Activated CD8-positive, alpha-beta T cell treated with anti-CD3 and anti-CD28 coated beads, Interleukin-2, amount 10 ng/mL, durations not matched to agents 7 days and 5 days (primary cell): ENCODE data around the gene MAPK8IP3. TPM values are rescaled to one million over a fixed set of nuclear protein-coding genes. Genes with fewer than 3 reads are reported as not detected.

Source experiments
- ATAC-seq: fragments of 150-1000 bp; cut with Tn5 transposase; one replicate; pipeline ENCODE4 v1.10.0; 2021; ENCODE audit warnings: moderate library complexity
- CTCF ChIA-PET: fragments of 350-600 bp; sonication (Branson Sonifier 250); formaldehyde crosslinking; loops from one replicate; lab custom pipeline; 2021; ENCODE audit warnings: antibody characterized with exemption; lab: Charles Lee
- POLR2A ChIA-PET: fragments of 350-600 bp; sonication (Branson Sonifier 250); formaldehyde crosslinking; loops from one replicate; lab custom pipeline; 2021; ENCODE audit warnings: antibody characterized with exemption; lab: Charles Lee
- DNase-seq: peaks from one replicate; pipeline ENCODE4 v3.0.0-alpha.2; 2020
- H3K27ac Mint-ChIP-seq: one replicate; pipeline ENCODE4 v1.8.0; 2021; ENCODE audit warnings: mild to moderate bottlenecking, mixed read lengths
- H3K27me3 Mint-ChIP-seq: one replicate; pipeline ENCODE4 v1.8.0; 2021; ENCODE audit warnings: low read depth, mixed read lengths
- H3K36me3 Mint-ChIP-seq: one replicate; pipeline ENCODE4 v1.8.0; 2021; ENCODE audit warnings: low read depth, mixed read lengths
- H3K4me1 Mint-ChIP-seq: one replicate; pipeline ENCODE4 v1.8.0; 2021; ENCODE audit warnings: low read depth, mixed read lengths
- H3K4me3 Mint-ChIP-seq: one replicate; pipeline ENCODE4 v1.8.0; 2021; ENCODE audit warnings: mild to moderate bottlenecking, mixed read lengths
- H3K9me3 Mint-ChIP-seq: one replicate; pipeline ENCODE4 v1.8.0; 2022; ENCODE audit warnings: mixed read lengths; ENCODE audit not compliant: insufficient read depth
- total RNA-seq, 2 experiments: library from RNA; stranded (reverse); gene quantifications; one replicate each; pipeline ENCODE4 v1.2.3, GENCODE V29; 2021

MAPK8IP3 gene
- total RNA-seq, 2 experiments from 2014 or later: 75.9 to 82.7 TPM

DNA sequence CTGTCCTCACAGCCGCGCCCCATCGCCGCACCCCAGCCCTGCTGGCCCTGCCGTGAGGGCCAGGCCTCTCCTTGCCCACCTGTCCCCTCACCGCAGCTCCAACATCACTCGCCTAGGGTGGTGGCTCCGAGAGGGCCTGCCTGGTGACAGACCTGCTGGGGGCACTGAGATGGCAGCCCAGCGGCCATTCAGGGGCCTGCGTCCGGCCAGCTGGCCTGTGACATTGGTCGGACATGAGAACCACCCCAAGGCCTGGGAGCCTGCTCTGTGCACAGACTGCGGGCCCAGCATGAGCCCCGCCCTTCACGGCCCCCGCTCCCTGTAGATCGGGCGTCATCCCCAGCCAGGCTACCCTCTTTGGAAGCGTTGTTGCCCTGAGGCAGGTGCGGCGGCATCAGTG, 53.5 kb downstream of the MAPK8IP3 start:
- Mint-ChIP-seq H3K4me3 (no peak overlapping the region), H3K36me3 (peaks cover 25% of the 10 kb centered on the region), H3K27me3 (no peaks in the 10 kb centered on the region), H3K4me1 (peaks cover 26% of the 10 kb centered on the region), H3K27ac (no peak overlapping the region), H3K9me3 (no peaks in the 10 kb centered on the region)
- ChIA-PET CTCF (no interaction called here), POLR2A (interaction anchor here (1.1 to 1.6 kb wide), 2 partner anchors 11 to 23 kb away, joined by 4 to 5 read pairs; partner anchors contain the start of genes NME3, NUBP2 and SPSB3)
- ATAC-seq (no peak), DNase-seq (no peak)

DNA sequence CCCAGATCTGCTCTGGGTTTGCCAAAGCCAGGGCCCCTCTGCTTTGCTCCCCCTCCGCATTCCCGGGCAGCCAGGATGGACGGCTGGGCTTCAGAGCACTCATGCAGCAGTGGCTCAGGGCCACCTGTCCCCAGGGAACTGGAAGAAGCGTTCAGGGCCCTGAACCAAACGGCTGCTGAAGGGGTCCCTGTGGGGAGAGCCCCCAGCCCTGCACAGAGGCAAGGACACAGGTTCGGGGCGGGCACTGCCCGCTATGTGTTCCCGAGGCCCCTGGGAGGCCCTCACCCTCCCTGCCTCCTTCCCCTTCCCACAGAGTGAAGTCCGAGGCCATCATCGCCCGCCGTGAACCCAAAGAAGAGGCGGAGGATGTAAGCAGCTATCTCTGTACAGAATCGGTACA, 54.9 kb downstream of the MAPK8IP3 start:
- Mint-ChIP-seq H3K9me3 (no peaks in the 10 kb centered on the region), H3K4me1 (peaks cover 26% of the 10 kb centered on the region), H3K36me3 (peaks cover 17% of the 10 kb centered on the region), H3K4me3 (no peak overlapping the region), H3K27me3 (no peaks in the 10 kb centered on the region), H3K27ac (no peak overlapping the region)
- ChIA-PET CTCF (no interaction called here), POLR2A (interaction anchor here (1.6 kb wide), 1 partner anchor 10 kb away, joined by 5 read pairs; the partner anchor contains the start of gene NME3)
- DNase-seq (no peak), ATAC-seq (no peak)

DNA sequence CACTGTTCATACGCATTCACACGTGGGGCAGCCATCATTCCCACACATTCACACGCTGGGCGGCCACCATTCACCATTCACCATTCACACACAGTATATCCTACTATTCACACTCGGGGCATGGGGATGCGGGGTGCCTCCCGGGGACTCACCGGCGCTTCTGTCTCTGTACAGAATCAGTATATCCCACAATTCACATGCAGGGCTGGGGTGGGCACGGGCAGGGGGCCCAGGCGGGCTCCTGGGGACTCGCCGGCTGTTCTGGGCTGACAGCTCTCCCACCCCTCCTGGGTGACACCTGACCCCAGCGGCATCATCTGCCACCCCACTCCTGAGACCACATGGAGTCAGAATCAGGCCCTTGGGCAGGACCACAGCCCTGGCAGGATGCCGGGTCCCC, 55.8 kb downstream of the MAPK8IP3 start:
- Mint-ChIP-seq H3K9me3 (no peaks in the 10 kb centered on the region), H3K4me3 (no peak overlapping the region), H3K4me1 (peaks cover 20% of the 10 kb centered on the region), H3K36me3 (peaks cover 16% of the 10 kb centered on the region), H3K27ac (no peak overlapping the region), H3K27me3 (no peaks in the 10 kb centered on the region)
- ChIA-PET POLR2A (no interaction called here), CTCF (no interaction called here)
- DNase-seq (no peak), ATAC-seq (no peak)

DNA sequence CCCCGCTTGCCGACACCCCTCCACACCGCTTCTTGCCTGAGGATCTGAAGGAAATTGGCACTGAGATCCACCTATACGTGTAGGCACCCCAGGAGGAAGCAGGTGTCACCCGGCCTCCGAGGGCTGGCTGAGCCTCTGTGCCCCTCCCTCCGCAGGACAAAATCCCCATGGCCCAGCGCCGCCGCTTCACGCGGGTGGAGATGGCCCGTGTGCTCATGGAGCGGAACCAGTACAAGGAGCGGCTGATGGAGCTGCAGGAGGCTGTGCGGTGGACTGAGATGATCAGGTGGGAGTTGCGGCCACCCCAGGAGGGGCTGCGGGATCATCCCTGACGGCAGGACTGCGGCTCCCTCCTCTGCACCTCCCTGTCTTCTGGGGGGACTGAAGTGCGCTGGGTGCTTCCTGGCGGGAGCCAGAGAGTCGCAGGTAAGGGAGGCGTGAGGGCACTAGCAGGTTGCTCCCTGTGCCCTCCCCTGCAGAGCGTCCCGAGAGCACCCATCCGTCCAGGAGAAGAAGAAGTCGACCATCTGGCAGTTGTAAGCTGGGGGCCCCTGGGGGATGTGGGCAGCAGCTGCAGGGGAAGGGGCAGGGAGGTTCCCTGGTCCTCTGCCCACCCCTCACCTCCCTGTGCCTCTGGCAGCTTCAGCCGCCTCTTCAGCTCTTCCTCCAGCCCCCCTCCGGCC, 56.3 kb downstream of the MAPK8IP3 start:
- Mint-ChIP-seq H3K4me1 (peaks cover 14% of the 10 kb centered on the region), H3K27me3 (no peaks in the 10 kb centered on the region), H3K9me3 (no peaks in the 10 kb centered on the region), H3K27ac (no peak overlapping the region), H3K4me3 (no peak overlapping the region), H3K36me3 (peaks cover 15% of the 10 kb centered on the region)
- ATAC-seq (no peak), DNase-seq (no peak)
- POLR2A ChIA-PET: no interaction called here
- CTCF ChIA-PET: no interaction called here

DNA sequence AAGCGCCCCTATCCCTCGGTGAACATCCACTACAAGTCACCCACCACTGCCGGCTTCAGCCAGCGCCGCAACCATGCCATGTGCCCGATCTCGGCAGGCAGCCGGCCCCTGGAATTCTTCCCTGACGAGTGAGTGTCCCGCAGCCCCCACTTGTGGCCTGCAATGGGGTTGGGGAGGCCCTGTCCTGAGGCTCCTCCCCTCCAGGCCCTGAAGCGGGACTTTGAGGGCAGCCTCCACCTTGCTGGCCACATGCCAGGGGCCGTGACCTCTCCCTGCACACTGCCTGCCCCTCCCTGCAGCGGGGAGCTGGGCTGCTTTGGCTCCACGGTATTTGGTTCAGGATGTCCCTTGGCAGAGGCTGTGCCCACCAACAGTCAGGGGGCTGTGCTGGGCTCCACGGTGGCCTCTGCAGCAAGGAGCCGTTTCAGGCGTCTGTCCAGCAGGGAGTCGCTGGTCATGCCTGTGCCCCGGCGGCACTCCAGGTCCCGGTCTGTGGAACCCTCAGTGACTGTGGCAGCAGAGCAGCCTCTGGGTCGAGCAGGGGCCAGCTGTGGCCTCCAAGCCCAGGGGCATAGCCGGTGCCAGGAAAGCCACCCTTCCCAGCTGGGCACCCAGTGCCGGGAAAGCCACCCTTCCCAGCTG, 57.0 kb downstream of the MAPK8IP3 start:
- H3K9me3 Mint-ChIP-seq: no peaks in the 10 kb centered on the region
- H3K27ac Mint-ChIP-seq: no peak overlapping the region
- H3K4me1 Mint-ChIP-seq: peaks cover 7% of the 10 kb centered on the region
- H3K4me3 Mint-ChIP-seq: no peak overlapping the region
- DNase-seq (no peak), ATAC-seq (no peak)
- ChIA-PET CTCF (no interaction called here), POLR2A (no interaction called here)
- H3K27me3 Mint-ChIP-seq: no peaks in the 10 kb centered on the region
- H3K36me3 Mint-ChIP-seq: peaks cover 14% of the 10 kb centered on the region

DNA sequence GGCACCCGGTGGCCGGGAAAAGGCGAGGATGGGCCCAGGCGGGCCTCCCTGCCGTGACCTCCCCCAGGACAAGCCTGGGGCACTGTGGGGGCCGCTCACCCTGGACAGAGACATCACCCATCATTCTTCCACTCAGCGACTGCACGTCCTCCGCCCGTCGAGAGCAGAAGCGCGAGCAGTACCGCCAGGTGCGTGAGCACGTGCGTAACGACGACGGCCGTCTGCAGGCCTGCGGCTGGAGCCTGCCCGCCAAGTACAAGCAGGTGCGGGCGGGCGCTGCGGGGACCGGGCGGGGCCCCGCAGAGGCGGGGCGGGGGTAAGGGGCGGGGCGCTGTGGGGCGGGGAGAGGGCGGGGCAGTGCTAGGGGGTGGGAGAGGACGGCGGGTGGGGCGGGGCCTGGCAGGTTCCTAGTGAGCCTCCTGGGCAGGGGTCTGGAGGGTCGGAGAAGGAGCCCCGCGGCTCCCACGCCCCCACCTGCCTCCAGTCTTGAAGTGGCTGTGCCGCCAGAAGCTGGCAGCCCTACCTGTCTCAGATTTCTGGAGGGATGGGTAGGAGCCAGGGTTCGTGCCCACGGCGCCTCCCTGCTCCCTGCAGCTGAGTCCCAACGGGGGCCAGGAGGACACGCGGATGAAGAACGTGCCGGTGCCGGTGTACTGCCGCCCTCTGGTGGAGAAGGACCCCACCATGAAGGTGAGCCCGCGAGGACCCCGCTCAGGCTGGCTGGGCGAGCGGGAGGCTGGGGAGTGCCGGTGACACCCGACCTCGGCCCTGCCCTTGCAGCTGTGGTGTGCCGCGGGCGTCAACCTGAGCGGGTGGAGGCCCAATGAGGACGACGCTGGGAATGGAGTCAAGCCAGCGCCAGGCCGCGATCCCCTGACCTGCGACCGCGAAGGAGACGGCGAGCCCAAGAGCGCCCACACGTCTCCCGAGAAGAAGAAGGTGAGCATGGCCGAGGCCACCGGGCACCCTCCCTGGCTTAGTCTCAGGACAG, 57.8 kb downstream of the MAPK8IP3 start:
- Mint-ChIP-seq H3K36me3 (peaks cover 15% of the 10 kb centered on the region), H3K9me3 (no peaks in the 10 kb centered on the region), H3K4me1 (peaks cover 3% of the 10 kb centered on the region), H3K27ac (no peak overlapping the region), H3K4me3 (no peak overlapping the region), H3K27me3 (no peaks in the 10 kb centered on the region)
- POLR2A ChIA-PET: no interaction called here
- no peak for ATAC-seq
- CTCF ChIA-PET: no interaction called here
- DNase-seq: no peak

DNA sequence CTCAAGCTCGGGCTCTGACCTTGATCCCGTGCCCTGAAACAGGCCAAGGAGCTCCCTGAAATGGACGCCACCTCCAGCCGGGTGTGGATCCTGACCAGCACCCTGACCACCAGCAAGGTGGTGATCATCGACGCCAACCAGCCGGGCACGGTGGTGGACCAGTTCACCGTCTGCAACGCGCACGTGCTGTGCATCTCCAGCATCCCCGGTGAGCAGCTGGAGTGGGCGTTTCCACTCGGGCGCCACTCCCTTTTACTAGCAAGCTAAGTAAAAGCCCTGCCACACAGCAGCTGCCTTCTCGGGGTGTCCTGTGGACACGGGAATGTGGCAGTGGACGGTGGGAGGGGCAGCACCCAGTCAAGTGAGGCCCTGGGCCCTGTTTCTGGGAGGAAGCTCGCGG, 59.0 kb downstream of the MAPK8IP3 start:
- no peak for DNase-seq
- Mint-ChIP-seq H3K4me3 (no peak overlapping the region), H3K27ac (no peak overlapping the region), H3K4me1 (peaks cover 2% of the 10 kb centered on the region), H3K27me3 (no peaks in the 10 kb centered on the region), H3K36me3 (peaks cover 17% of the 10 kb centered on the region), H3K9me3 (no peaks in the 10 kb centered on the region)
- ATAC-seq: no peak
- ChIA-PET CTCF (no interaction called here), POLR2A (no interaction called here)

DNA sequence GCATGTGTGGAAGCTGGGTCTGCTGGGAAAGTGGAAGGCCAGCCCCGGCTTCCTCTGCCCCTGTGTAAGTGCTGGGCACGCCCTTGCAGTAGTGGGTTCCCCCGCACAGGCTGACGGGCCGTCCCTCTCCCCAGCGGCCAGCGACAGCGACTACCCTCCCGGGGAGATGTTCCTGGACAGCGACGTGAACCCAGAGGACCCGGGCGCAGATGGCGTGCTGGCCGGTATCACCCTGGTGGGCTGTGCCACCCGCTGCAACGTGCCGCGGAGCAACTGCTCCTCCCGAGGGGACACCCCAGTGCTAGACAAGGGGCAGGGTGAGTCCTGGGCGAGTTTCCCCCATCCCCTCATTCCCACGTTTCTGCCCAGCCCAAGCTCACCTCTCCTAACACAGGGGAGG, 59.8 kb downstream of the MAPK8IP3 start:
- Mint-ChIP-seq H3K9me3 (no peaks in the 10 kb centered on the region), H3K4me3 (no peak overlapping the region), H3K27me3 (no peaks in the 10 kb centered on the region), H3K4me1 (peaks cover 9% of the 10 kb centered on the region), H3K36me3 (peaks cover 22% of the 10 kb centered on the region), H3K27ac (no peak overlapping the region)
- ATAC-seq (no peak), DNase-seq (no peak)
- POLR2A ChIA-PET: no interaction called here
- CTCF ChIA-PET: interaction anchor here (1.2 kb wide), 1 partner anchor 60 kb away, joined by 3 read pairs; the partner anchor contains the start of gene MAPK8IP3

DNA sequence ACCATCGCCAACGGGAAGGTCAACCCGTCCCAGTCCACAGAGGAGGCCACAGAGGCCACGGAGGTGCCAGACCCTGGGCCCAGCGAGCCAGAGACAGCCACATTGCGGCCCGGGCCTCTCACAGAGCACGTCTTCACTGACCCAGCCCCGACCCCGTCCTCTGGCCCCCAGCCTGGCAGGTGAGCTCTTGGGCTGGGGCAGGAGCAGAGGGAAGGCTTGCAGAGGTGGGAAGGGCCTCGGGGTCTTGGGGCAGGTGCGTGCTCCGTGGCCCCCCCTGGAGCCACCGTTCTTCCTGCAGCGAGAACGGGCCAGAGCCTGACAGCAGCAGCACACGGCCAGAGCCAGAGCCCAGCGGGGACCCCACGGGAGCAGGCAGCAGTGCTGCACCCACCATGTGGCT, 60.2 kb downstream of the MAPK8IP3 start:
- Mint-ChIP-seq H3K4me1 (peaks cover 9% of the 10 kb centered on the region), H3K36me3 (peaks cover 19% of the 10 kb centered on the region), H3K27me3 (no peaks in the 10 kb centered on the region), H3K27ac (no peak overlapping the region), H3K4me3 (no peak overlapping the region), H3K9me3 (no peaks in the 10 kb centered on the region)
- ChIA-PET POLR2A (no interaction called here), CTCF (interaction anchor here (1.2 kb wide), 1 partner anchor 60 kb away, joined by 3 read pairs; the partner anchor contains the start of gene MAPK8IP3)
- DNase-seq (no peak), ATAC-seq (no peak)

DNA sequence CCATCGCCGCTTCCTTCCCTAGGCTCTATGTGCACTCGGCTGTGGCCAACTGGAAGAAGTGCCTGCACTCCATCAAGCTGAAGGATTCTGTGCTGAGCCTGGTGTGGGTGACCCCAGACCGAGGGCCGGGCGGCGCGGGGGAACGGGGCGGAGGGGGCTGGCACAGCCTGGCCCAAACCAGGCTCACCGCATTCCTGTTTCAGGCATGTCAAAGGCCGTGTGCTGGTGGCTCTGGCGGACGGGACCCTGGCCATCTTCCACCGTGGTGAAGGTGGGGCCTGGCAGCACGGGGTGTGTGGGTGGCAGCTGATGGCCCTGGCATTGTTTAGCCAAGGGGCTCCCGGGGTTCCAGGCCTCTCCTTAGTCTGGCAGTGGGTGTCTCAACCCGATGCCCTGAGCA, 60.7 kb downstream of the MAPK8IP3 start:
- no peak for DNase-seq
- POLR2A ChIA-PET: no interaction called here

DNA sequence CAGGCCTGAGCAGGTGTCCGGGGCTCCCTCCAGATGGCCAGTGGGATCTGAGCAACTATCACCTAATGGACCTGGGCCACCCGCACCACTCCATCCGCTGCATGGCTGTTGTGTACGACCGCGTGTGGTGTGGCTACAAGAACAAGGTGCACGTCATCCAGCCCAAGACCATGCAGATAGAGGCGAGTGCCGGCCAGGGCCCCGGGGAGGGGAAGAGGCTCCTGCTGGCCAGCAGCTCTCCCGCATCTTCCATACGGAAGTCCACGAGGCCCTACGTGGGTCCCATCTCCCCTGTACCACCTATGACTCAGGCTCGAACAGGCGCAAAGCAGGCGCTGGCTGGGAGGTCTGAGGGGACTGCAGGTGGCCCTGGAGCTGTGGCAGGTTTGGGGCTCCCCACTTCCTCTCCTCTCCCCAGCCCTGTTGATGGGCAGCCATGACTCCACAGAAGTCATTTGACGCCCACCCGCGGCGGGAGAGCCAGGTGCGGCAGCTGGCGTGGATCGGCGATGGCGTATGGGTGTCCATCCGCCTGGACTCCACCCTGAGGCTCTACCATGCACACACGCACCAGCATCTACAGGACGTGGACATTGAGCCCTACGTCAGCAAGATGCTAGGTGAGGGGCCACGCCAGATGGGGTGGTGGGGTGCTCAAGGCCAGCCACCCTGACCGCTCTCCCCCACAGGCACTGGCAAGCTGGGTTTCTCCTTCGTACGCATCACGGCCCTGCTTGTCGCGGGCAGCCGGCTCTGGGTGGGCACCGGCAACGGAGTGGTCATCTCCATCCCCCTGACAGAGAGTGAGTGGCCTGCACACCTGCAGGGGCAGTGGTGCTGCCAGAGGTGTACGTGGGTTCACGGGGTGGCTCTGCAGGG, 61.4 kb downstream of the MAPK8IP3 start:
- no peak for DNase-seq
- Mint-ChIP-seq H3K36me3 (peaks cover 21% of the 10 kb centered on the region), H3K27me3 (no peaks in the 10 kb centered on the region), H3K27ac (no peak overlapping the region), H3K4me1 (peaks cover 11% of the 10 kb centered on the region), H3K4me3 (no peak overlapping the region), H3K9me3 (no peaks in the 10 kb centered on the region)
- CTCF ChIA-PET: no interaction called here
- POLR2A ChIA-PET: interaction anchor here (0.6 kb wide), 1 partner anchor 17 kb away, joined by 3 read pairs; no protein-coding TSS in a partner anchor
- ATAC-seq: no peak

More for the DNA sequence above, 60.7 kb downstream of the MAPK8IP3 start:
- Mint-ChIP-seq H3K27me3 (no peaks in the 10 kb centered on the region), H3K9me3 (no peaks in the 10 kb centered on the region), H3K4me3 (no peak overlapping the region), H3K4me1 (peaks cover 9% of the 10 kb centered on the region), H3K27ac (no peak overlapping the region), H3K36me3 (peaks cover 18% of the 10 kb centered on the region)
- CTCF ChIA-PET: no interaction called here
- ATAC-seq: no peak
